HEK293 (cell line): Measurements from ENCODE around the gene LIMK1.

Source experiments
- CTCF ChIA-PET: fragments of 350-600 bp; formaldehyde crosslinking; extraction: SDS; loops from one replicate; lab custom pipeline; 2021; ENCODE audit warnings: antibody characterized with exemption; lab: Yijun Ruan, JAX
- POLR2A ChIA-PET: fragments of 300-600 bp; formaldehyde crosslinking; extraction: SDS; loops from one replicate; lab custom pipeline; 2020; ENCODE audit warnings: antibody characterized with exemption, inconsistent platforms; lab: Yijun Ruan, JAX
- H3K27ac ChIP-seq: fragments of 200-500 bp; sonication (Bioruptor generic); 2 replicates; pipeline ENCODE4 v1.5.1; 2014; ENCODE audit warnings: low read depth, low read length, control low read depth, inconsistent platforms; ENCODE audit errors: extremely low read depth
- H3K36me3 ChIP-seq, 2 experiments: fragments of 200-500 bp in 1 of 2; sonication (Bioruptor generic) in 1 of 2; 1 replicate in 1 of 2; 2 replicates in 1 of 2; pipeline ENCODE4 v1.5.1; 2014 to 2017; ENCODE audit warnings: inconsistent platforms in 2 of 2, low read length in 2 of 2; ENCODE audit not compliant: control insufficient read depth in 2 of 2, insufficient read depth in 1 of 2
- H3K4me1 ChIP-seq: fragments of 200-500 bp; sonication (Bioruptor generic); 2 replicates; pipeline ENCODE4 v1.5.1; 2014; ENCODE audit warnings: mild to moderate bottlenecking, low read length, inconsistent platforms; ENCODE audit not compliant: control insufficient read depth, insufficient read depth
- H3K4me3 ChIP-seq: 2 replicates; pipeline ENCODE4 v1.5.1; 2011; ENCODE audit warnings: low read depth, mild to moderate bottlenecking, control low read depth, low read length, moderate library complexity
- H3K9me3 ChIP-seq: fragments of 200-500 bp; sonication (Bioruptor generic); 2 replicates; pipeline ENCODE4 v1.5.1; 2014; ENCODE audit warnings: low read depth, low read length, inconsistent platforms; ENCODE audit not compliant: control insufficient read depth, insufficient read depth
- BCL11A ChIP-seq: fragments of 450-650 bp; formaldehyde crosslinking; IDR thresholded peaks from 2 replicates; pipeline ENCODE4 v1.5.1; 2016; ENCODE audit warnings: low read depth, missing biosample characterization, missing genetic modification characterization
- GLI2 ChIP-seq: fragments of 450-650 bp; formaldehyde crosslinking; IDR thresholded peaks from 2 replicates; pipeline ENCODE4; 2017; ENCODE audit warnings: missing biosample characterization, missing genetic modification characterization, low read depth, borderline replicate concordance
- MYNN ChIP-seq: fragments of 450-650 bp; formaldehyde crosslinking; IDR thresholded peaks from 2 replicates; pipeline ENCODE4 v1.5.1; 2016; ENCODE audit warnings: missing biosample characterization, missing genetic modification characterization, borderline replicate concordance
- ZBTB48 ChIP-seq: fragments of 450-650 bp; formaldehyde crosslinking; IDR thresholded peaks from 2 replicates; pipeline ENCODE4 v1.5.1; 2016; ENCODE audit warnings: missing biosample characterization, missing genetic modification characterization
- ZNF169 ChIP-seq: fragments of 450-650 bp; formaldehyde crosslinking; IDR thresholded peaks from 2 replicates; pipeline ENCODE4 v1.5.1; 2016; ENCODE audit warnings: missing biosample characterization, missing genetic modification characterization
- ZNF2 ChIP-seq: fragments of 450-650 bp; formaldehyde crosslinking; IDR thresholded peaks from 2 replicates; pipeline ENCODE4 v1.5.1; 2016; ENCODE audit warnings: missing biosample characterization, missing genetic modification characterization
- ZNF292 ChIP-seq: fragments of 450-650 bp; formaldehyde crosslinking; IDR thresholded peaks from 2 replicates; pipeline ENCODE4 v1.5.1; 2016; ENCODE audit warnings: low read depth, missing biosample characterization, missing genetic modification characterization, borderline replicate concordance
- ZNF311 ChIP-seq: fragments of 450-650 bp; formaldehyde crosslinking; IDR thresholded peaks from 2 replicates; pipeline ENCODE4 v1.5.1; 2017; ENCODE audit warnings: missing biosample characterization, missing genetic modification characterization, borderline replicate concordance
- ZNF404 ChIP-seq: fragments of 450-650 bp; formaldehyde crosslinking; IDR thresholded peaks from 2 replicates; pipeline ENCODE4 v1.5.1; 2017; ENCODE audit warnings: missing biosample characterization, missing genetic modification characterization
- ZNF549 ChIP-seq: fragments of 450-650 bp; IDR thresholded peaks from 2 replicates; pipeline ENCODE4 v1.5.1; 2018; ENCODE audit warnings: missing biosample characterization, missing genetic modification characterization, mild to moderate bottlenecking, inconsistent platforms, moderate library complexity
- ZNF658 ChIP-seq: fragments of 450-650 bp; formaldehyde crosslinking; IDR thresholded peaks from 2 replicates; pipeline ENCODE4; 2016; ENCODE audit warnings: missing biosample characterization, missing genetic modification characterization
- ZNF677 ChIP-seq: fragments of 450-650 bp; IDR thresholded peaks from 2 replicates; pipeline ENCODE4 v1.5.0; 2018; ENCODE audit warnings: missing biosample characterization, mild to moderate bottlenecking, missing genetic modification characterization, moderate library complexity
- ZNF701 ChIP-seq: fragments of 450-650 bp; formaldehyde crosslinking; IDR thresholded peaks from 2 replicates; pipeline ENCODE4 v1.5.1; 2016; ENCODE audit warnings: missing biosample characterization, missing genetic modification characterization
- ZNF768 ChIP-seq: fragments of 450-650 bp; formaldehyde crosslinking; IDR thresholded peaks from 2 replicates; pipeline ENCODE4 v1.5.1; 2018; ENCODE audit warnings: missing biosample characterization, mild to moderate bottlenecking, missing genetic modification characterization
- ZNF785 ChIP-seq: fragments of 450-650 bp; formaldehyde crosslinking; IDR thresholded peaks from 2 replicates; pipeline ENCODE4 v1.5.1; 2016; ENCODE audit warnings: missing biosample characterization, missing genetic modification characterization
- ZNF830 ChIP-seq: fragments of 450-650 bp; IDR thresholded peaks from 2 replicates; pipeline ENCODE4 v1.5.0; 2018; ENCODE audit warnings: missing biosample characterization, missing genetic modification characterization, low read depth, mild to moderate bottlenecking, moderate library complexity
- ZNF843 ChIP-seq: fragments of 450-650 bp; formaldehyde crosslinking; IDR thresholded peaks from 2 replicates; pipeline ENCODE4 v1.5.1; 2016; ENCODE audit warnings: missing biosample characterization, missing genetic modification characterization
- TF ChIP-seq, protein P1 (sequence below): fragments of 450-650 bp; formaldehyde crosslinking; IDR thresholded peaks from 2 replicates; pipeline ENCODE4 v1.5.1; 2016; ENCODE audit warnings: missing biosample characterization, missing genetic modification characterization, borderline replicate concordance
- TF ChIP-seq, protein P2 (sequence below): fragments of 450-650 bp; formaldehyde crosslinking; IDR thresholded peaks from 2 replicates; pipeline ENCODE4 v1.5.1; 2016; ENCODE audit warnings: missing biosample characterization, missing genetic modification characterization
- TF ChIP-seq, protein P3 (sequence below): fragments of 450-650 bp; formaldehyde crosslinking; IDR thresholded peaks from 2 replicates; pipeline ENCODE4 v1.5.1; 2016; ENCODE audit warnings: missing biosample characterization, missing genetic modification characterization
- TF ChIP-seq, protein P4 (sequence below): fragments of 450-650 bp; formaldehyde crosslinking; IDR thresholded peaks from 2 replicates; pipeline ENCODE4 v1.5.1; 2017; ENCODE audit warnings: missing biosample characterization, missing genetic modification characterization
- TF ChIP-seq, protein P5 (sequence below): fragments of 450-650 bp; formaldehyde crosslinking; IDR thresholded peaks from 2 replicates; pipeline ENCODE4 v1.5.1; 2016; ENCODE audit warnings: missing biosample characterization, missing genetic modification characterization
- TF ChIP-seq, protein P6 (sequence below): fragments of 450-650 bp; formaldehyde crosslinking; IDR thresholded peaks from 2 replicates; pipeline ENCODE4 v1.5.1; 2016; ENCODE audit warnings: missing biosample characterization, missing genetic modification characterization
- TF ChIP-seq, protein P7 (sequence below): sonication (generic); formaldehyde crosslinking; IDR thresholded peaks from 2 replicates; pipeline ENCODE4 v1.8.1; 2022; ENCODE audit warnings: mild to moderate bottlenecking, moderate library complexity, missing genetic modification reagents

The LIMK1 gene

DNA sequence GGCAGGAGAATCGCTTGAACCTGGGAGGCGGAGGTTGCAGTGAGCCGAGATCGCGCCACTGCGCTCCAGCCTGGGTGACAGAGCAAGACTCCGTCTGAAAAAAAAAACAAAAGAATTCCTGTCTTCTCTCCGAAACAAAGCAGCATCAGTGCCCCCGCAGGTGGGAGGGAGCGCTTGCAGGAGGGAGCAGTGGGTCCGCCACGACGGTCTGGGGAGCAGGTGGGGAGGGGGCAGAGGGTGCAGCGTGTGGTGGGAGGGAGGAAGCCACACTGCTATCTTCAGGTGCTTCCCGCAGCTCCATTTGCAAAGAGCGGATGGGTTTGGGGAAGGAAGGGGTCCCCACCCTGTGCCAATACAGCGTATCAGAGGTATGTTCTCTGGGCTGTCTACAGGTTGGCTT lies 31.7 kb downstream of the LIMK1 start:
- peaks cover 3 to 32% of the 10 kb centered on the region in 2 experiments for H3K36me3 ChIP-seq
- TF ChIP-seq, protein P1, sequence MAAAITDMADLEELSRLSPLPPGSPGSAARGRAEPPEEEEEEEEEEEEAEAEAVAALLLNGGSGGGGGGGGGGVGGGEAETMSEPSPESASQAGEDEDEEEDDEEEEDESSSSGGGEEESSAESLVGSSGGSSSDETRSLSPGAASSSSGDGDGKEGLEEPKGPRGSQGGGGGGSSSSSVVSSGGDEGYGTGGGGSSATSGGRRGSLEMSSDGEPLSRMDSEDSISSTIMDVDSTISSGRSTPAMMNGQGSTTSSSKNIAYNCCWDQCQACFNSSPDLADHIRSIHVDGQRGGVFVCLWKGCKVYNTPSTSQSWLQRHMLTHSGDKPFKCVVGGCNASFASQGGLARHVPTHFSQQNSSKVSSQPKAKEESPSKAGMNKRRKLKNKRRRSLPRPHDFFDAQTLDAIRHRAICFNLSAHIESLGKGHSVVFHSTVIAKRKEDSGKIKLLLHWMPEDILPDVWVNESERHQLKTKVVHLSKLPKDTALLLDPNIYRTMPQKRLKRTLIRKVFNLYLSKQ (tag by site-specific recombination) = no peak
- TF ChIP-seq, protein P2, sequence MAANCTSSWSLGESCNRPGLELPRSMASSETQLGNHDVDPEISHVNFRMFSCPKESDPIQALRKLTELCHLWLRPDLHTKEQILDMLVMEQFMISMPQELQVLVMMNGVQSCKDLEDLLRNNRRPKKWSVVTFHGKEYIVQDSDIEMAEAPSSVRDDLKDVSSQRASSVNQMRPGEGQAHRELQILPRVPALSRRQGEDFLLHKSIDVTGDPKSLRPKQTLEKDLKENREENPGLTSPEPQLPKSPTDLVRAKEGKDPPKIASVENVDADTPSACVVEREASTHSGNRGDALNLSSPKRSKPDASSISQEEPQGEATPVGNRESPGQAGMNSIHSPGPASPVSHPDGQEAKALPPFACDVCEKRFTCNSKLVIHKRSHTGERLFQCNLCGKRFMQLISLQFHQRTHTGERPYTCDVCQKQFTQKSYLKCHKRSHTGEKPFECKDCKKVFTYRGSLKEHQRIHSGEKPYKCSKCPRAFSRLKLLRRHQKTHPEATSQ (tag by site-specific recombination) = no peak
- TF ChIP-seq ZNF701 (tag by site-specific recombination) (no peak), ZNF404 (no peak), ZNF292 (tag by site-specific recombination) (no peak), ZNF843 (tag by site-specific recombination) (no peak), ZBTB48 (tag by site-specific recombination) (no peak), ZNF311 (tag by site-specific recombination) (no peak), ZNF785 (tag by site-specific recombination) (no peak), BCL11A (tag by site-specific recombination) (no peak)
- TF ChIP-seq, protein P3, sequence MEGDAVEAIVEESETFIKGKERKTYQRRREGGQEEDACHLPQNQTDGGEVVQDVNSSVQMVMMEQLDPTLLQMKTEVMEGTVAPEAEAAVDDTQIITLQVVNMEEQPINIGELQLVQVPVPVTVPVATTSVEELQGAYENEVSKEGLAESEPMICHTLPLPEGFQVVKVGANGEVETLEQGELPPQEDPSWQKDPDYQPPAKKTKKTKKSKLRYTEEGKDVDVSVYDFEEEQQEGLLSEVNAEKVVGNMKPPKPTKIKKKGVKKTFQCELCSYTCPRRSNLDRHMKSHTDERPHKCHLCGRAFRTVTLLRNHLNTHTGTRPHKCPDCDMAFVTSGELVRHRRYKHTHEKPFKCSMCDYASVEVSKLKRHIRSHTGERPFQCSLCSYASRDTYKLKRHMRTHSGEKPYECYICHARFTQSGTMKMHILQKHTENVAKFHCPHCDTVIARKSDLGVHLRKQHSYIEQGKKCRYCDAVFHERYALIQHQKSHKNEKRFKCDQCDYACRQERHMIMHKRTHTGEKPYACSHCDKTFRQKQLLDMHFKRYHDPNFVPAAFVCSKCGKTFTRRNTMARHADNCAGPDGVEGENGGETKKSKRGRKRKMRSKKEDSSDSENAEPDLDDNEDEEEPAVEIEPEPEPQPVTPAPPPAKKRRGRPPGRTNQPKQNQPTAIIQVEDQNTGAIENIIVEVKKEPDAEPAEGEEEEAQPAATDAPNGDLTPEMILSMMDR (tag by site-specific recombination) = no peak
- TF ChIP-seq, protein P4, sequence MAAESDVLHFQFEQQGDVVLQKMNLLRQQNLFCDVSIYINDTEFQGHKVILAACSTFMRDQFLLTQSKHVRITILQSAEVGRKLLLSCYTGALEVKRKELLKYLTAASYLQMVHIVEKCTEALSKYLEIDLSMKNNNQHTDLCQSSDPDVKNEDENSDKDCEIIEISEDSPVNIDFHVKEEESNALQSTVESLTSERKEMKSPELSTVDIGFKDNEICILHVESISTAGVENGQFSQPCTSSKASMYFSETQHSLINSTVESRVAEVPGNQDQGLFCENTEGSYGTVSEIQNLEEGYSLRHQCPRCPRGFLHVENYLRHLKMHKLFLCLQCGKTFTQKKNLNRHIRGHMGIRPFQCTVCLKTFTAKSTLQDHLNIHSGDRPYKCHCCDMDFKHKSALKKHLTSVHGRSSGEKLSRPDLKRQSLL (tag by site-specific recombination) = no peak
- no peak overlapping the region for H3K27ac ChIP-seq
- ChIA-PET POLR2A (no interaction called here), CTCF (interaction anchor here (0.8 kb wide), 1 partner anchor 11 kb away, joined by 3 read pairs; no protein-coding TSS in a partner anchor)
- no peaks in the 10 kb centered on the region for H3K9me3 ChIP-seq
- no peak overlapping the region for H3K4me3 ChIP-seq
- H3K4me1 ChIP-seq = no peaks in the 10 kb centered on the region

DNA sequence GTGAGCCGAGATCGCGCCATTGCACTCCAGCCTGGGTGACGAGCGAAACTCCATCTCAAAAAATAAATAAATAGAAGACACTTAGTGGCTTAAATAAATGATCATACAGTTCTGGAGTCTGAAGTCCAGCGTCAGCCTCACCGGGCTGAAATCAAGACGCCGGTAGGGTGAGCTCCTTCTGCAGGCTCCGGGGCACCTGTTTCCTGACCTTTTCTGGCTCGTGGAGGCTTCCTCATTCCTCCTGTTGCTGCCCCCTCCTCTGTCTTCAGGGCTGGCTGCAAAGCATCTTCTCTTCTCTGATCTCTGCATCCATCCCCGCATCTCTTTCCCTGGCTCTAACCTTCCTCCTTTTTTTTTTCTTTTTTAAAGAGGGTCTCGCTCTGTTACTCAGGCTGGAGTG lies 32.8 kb downstream of the LIMK1 start:
- H3K4me3 ChIP-seq = no peak overlapping the region
- ChIA-PET POLR2A (no interaction called here), CTCF (interaction anchor here (0.6 kb wide), 2 partner anchors 49 to 391 kb away, joined by 3 read pairs; no protein-coding TSS in a partner anchor)
- no peak overlapping the region for H3K27ac ChIP-seq
- peaks cover 3 to 39% of the 10 kb centered on the region in 2 experiments for H3K36me3 ChIP-seq
- no peaks in the 10 kb centered on the region for H3K4me1 ChIP-seq
- H3K9me3 ChIP-seq = no peaks in the 10 kb centered on the region
- no peak for TF ChIP-seq ZNF658 (tag by site-specific recombination)
- TF ChIP-seq ZNF701 (tag by site-specific recombination) = no peak
- TF ChIP-seq GLI2 (tag by site-specific recombination) = no peak
- no peak for TF ChIP-seq ZNF768 (tag by site-specific recombination)
- no peak for TF ChIP-seq MYNN (tag by site-specific recombination)
- TF ChIP-seq, protein P5, sequence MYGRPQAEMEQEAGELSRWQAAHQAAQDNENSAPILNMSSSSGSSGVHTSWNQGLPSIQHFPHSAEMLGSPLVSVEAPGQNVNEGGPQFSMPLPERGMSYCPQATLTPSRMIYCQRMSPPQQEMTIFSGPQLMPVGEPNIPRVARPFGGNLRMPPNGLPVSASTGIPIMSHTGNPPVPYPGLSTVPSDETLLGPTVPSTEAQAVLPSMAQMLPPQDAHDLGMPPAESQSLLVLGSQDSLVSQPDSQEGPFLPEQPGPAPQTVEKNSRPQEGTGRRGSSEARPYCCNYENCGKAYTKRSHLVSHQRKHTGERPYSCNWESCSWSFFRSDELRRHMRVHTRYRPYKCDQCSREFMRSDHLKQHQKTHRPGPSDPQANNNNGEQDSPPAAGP = no peak
- TF ChIP-seq ZNF830 = no peak
- TF ChIP-seq, protein P6, sequence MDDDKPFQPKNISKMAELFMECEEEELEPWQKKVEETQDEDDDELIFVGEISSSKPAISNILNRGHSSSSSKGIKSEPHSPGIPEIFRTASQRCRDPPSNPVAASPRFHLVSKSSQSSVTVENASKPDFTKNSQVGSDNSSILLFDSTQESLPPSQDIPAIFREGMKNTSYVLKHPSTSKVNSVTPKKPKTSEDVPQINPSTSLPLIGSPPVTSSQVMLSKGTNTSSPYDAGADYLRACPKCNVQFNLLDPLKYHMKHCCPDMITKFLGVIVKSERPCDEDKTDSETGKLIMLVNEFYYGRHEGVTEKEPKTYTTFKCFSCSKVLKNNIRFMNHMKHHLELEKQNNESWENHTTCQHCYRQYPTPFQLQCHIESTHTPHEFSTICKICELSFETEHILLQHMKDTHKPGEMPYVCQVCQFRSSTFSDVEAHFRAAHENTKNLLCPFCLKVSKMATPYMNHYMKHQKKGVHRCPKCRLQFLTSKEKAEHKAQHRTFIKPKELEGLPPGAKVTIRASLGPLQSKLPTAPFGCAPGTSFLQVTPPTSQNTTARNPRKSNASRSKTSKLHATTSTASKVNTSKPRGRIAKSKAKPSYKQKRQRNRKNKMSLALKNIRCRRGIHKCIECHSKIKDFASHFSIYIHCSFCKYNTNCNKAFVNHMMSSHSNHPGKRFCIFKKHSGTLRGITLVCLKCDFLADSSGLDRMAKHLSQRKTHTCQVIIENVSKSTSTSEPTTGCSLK (tag by site-specific recombination) = no peak
- TF ChIP-seq ZNF2 (tag by site-specific recombination) = no peak
- TF ChIP-seq ZNF311 (tag by site-specific recombination) = no peak
- TF ChIP-seq ZNF549 (tag by site-specific recombination) = no peak
- TF ChIP-seq ZNF169 (tag by site-specific recombination) = no peak
- TF ChIP-seq, protein P7, sequence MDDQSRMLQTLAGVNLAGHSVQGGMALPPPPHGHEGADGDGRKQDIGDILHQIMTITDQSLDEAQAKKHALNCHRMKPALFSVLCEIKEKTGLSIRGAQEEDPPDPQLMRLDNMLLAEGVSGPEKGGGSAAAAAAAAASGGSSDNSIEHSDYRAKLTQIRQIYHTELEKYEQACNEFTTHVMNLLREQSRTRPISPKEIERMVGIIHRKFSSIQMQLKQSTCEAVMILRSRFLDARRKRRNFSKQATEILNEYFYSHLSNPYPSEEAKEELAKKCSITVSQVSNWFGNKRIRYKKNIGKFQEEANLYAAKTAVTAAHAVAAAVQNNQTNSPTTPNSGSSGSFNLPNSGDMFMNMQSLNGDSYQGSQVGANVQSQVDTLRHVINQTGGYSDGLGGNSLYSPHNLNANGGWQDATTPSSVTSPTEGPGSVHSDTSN (CRISPR knock-in tag) = no peak
- TF ChIP-seq ZNF677 (tag by site-specific recombination) = no peak
